KOPT-K1 (cell line): Measurements from ENCODE around the gene HCRTR1.
"Not testable (repeated sequence)": the region's sequence is repeated elsewhere in the genome, so short reads cannot be mapped to it uniquely, and the experiment has no call there.

Experiments used
- H3K27ac ChIP-seq: fragments of 200-600 bp; sonication (generic); 2 replicates; pipeline ENCODE4 v1.5.1; 2016; ENCODE audit warnings: antibody characterized with exemption, mild to moderate bottlenecking, low read depth, low read length; ENCODE audit not compliant: poor library complexity, severe bottlenecking
- H3K36me3 ChIP-seq: fragments of 200-600 bp; sonication (generic); 2 replicates; pipeline ENCODE4 v1.5.1; 2017; ENCODE audit warnings: antibody characterized with exemption, mild to moderate bottlenecking, low read length, moderate library complexity; ENCODE audit not compliant: insufficient read depth
- H3K9me3 ChIP-seq: fragments of 200-600 bp; sonication (generic); 2 replicates; pipeline ENCODE4 v1.5.1; 2017; ENCODE audit warnings: antibody characterized with exemption, low read length, mild to moderate bottlenecking; ENCODE audit not compliant: insufficient read depth, poor library complexity, severe bottlenecking

The HCRTR1 gene

GRCh38 chr1:31587328-31587699, 30.2 kb upstream of the HCRTR1 start:
- H3K36me3 ChIP-seq, H3K27ac ChIP-seq, H3K9me3 ChIP-seq: not testable (repeated sequence)

GRCh38 chr1:31587720-31588423, 29.6 kb upstream of the HCRTR1 start:
- H3K36me3 ChIP-seq: no peaks in the 10 kb centered on the region
- no peaks in the 10 kb centered on the region for H3K9me3 ChIP-seq
- H3K27ac ChIP-seq: no peak overlapping the region

- no peaks in the 10 kb centered on the region for H3K9me3 ChIP-seq
- H3K27ac ChIP-seq: no peak overlapping the region
- H3K36me3 ChIP-seq: no peaks in the 10 kb centered on the region
These were observed 28.6 kb upstream of the HCRTR1 start for GRCh38 chr1:31588751-31589515.

- Histone ChIP-seq H3K36me3 (no peaks in the 10 kb centered on the region), H3K9me3 (no peaks in the 10 kb centered on the region), H3K27ac (no peak overlapping the region)
These were observed 25.9 kb upstream of the HCRTR1 start for GRCh38 chr1:31591425-31592093.

GRCh38 chr1:31592132-31592531, 25.4 kb upstream of the HCRTR1 start:
- Histone ChIP-seq H3K36me3 (no peaks in the 10 kb centered on the region), H3K27ac (no peak overlapping the region), H3K9me3 (no peaks in the 10 kb centered on the region)

GRCh38 chr1:31593136-31593665, 24.3 kb upstream of the HCRTR1 start:
- Histone ChIP-seq H3K9me3 (no peaks in the 10 kb centered on the region), H3K27ac (no peak overlapping the region), H3K36me3 (no peaks in the 10 kb centered on the region)

GRCh38 chr1:31593770-31594632, 23.5 kb upstream of the HCRTR1 start:
- Histone ChIP-seq H3K36me3 (no peaks in the 10 kb centered on the region), H3K27ac (no peak overlapping the region)

GRCh38 chr1:31595836-31596736, 21.4 kb upstream of the HCRTR1 start:
- Histone ChIP-seq H3K9me3 (no peaks in the 10 kb centered on the region), H3K27ac (no peak overlapping the region), H3K36me3 (no peaks in the 10 kb centered on the region)

More at GRCh38 chr1:31593770-31594632, 23.5 kb upstream of the HCRTR1 start:
- no peaks in the 10 kb centered on the region for H3K9me3 ChIP-seq

GRCh38 chr1:31596737-31597097, 20.8 kb upstream of the HCRTR1 start:
- H3K9me3 ChIP-seq: no peaks in the 10 kb centered on the region
- H3K27ac ChIP-seq: no peak overlapping the region

GRCh38 chr1:31598980-31599379, 18.5 kb upstream of the HCRTR1 start:
- Histone ChIP-seq H3K27ac (no peak overlapping the region), H3K36me3 (no peaks in the 10 kb centered on the region), H3K9me3 (no peaks in the 10 kb centered on the region)

More at GRCh38 chr1:31596737-31597097, 20.8 kb upstream of the HCRTR1 start:
- H3K36me3 ChIP-seq: no peaks in the 10 kb centered on the region

GRCh38 chr1:31600641-31601040, 16.8 kb upstream of the HCRTR1 start:
- Histone ChIP-seq H3K36me3 (no peaks in the 10 kb centered on the region), H3K9me3 (no peaks in the 10 kb centered on the region), H3K27ac (no peak overlapping the region)

GRCh38 chr1:31602081-31602480, 15.4 kb upstream of the HCRTR1 start:
- no peaks in the 10 kb centered on the region for H3K9me3 ChIP-seq
- no peak overlapping the region for H3K27ac ChIP-seq
- H3K36me3 ChIP-seq: no peaks in the 10 kb centered on the region

- no peaks in the 10 kb centered on the region for H3K36me3 ChIP-seq
- no peaks in the 10 kb centered on the region for H3K9me3 ChIP-seq
- H3K27ac ChIP-seq: no peak overlapping the region
These were observed 11.5 kb upstream of the HCRTR1 start for GRCh38 chr1:31605908-31606427.

GRCh38 chr1:31607360-31607759, 10.1 kb upstream of the HCRTR1 start:
- Histone ChIP-seq H3K9me3 (no peaks in the 10 kb centered on the region), H3K27ac (no peak overlapping the region), H3K36me3 (no peaks in the 10 kb centered on the region)
